ENCODE data around the gene DOCK3.
"Not testable (repeated sequence)": the region's sequence is repeated elsewhere in the genome, so short reads cannot be mapped to it uniquely, and the experiment has no call there.

DOCK3 gene

GRCh38 chr3:50811893-50812292, 137.2 kb downstream of the DOCK3 start:
- DNase-seq: no peak

DNA sequence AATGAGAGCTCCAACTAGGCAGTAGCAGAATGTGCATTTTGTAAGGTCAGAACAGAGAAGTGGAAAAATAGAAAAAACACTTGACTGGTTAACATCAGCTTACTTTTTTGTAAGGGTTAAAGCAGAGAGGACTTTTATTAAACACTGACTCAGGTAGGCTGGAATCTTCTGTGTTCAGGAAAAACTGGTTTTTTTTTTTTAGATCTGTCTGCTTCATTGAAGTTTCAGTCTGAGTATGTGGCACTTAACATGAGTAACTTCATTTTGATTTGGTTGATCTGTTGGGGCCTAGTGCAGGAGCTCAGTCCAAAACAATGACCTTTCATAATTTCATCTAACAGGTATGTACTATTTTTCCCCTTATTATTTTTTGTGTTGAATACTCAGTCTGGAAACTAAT, 141.1 kb downstream of the DOCK3 start:
- no peak for DNase-seq

- no peak for DNase-seq
Measured at GRCh38 chr3:50816894-50817293, 142.2 kb downstream of the DOCK3 start.

GRCh38 chr3:50817756-50818529, 143.2 kb downstream of the DOCK3 start:
- DNase-seq: no peak

DNA sequence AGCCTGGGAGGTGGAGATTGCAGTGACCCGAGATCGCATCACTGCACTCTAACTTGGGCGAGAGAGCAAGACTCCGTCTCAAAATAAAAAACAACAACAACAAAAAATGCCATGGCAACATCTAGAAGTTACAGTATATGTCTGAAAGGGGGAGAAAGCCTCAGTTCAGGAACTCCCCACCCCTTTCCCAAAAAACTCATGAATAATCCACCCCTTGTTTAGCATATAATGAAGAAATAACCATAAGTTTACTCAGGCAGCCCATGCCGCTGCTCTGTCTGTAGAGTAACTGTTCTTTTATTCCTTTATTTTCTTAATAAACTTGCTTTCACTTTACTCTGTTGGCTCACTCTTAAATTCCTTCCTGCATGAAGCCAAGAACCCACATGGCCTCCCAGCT, 145.2 kb downstream of the DOCK3 start:
- DNase-seq: no peak

DNA sequence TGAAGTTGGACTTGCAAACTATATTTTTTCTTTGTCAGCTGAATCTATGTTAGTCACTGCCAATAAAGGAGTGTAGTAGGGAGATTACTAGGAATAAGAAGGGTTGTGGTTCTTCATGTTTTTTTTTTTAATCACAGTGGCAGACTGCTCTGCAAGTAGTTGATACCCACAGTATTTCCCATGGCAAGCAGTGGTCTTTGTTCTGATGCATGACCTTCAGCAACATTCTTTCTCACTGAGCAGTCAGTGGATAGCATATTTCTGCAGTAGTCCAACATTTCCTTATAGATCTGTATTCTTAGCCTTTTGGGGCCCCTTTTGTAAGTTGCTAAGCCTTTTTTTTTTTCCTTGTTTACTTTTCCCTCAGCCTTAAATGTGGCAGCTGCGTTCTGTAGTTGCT, 151.1 kb downstream of the DOCK3 start:
- no peak for DNase-seq

GRCh38 chr3:50830451-50830850, 155.7 kb downstream of the DOCK3 start:
- DNase-seq: no peak

GRCh38 chr3:50831009-50831408, 156.3 kb downstream of the DOCK3 start:
- DNase-seq: not testable (repeated sequence)

DNA sequence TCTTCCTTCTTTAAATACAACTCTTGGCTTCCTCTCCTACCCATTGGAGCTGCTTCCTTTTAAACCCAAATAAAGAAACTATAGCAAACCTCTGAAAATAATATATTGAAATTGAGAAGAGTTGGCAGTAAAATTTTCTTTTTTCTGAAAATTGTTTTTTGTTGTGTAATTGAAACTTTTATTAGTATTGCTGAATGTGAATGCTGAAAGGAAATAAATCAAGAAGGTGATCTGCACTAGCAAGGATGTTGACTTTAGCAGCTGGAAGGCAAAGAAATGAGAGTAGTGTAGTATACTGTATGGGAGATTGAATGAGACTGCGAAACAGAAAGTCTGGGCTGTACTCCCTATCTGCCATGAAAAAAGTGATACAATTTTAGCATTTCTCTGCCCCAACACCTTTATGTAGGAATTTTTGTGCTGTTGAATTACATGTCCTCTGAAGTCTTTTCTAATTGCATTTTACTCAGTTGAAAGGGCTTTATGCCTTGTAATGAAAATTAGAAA, 166.3 kb downstream of the DOCK3 start:
- DNase-seq: no peak

GRCh38 chr3:50848308-50848707, 173.6 kb downstream of the DOCK3 start:
- DNase-seq: no peak

- DNase-seq: no peak
Measured at GRCh38 chr3:50850639-50851511, 176.1 kb downstream of the DOCK3 start.

- no peak for DNase-seq
Measured at GRCh38 chr3:50853936-50854335, 179.2 kb downstream of the DOCK3 start.

DNA sequence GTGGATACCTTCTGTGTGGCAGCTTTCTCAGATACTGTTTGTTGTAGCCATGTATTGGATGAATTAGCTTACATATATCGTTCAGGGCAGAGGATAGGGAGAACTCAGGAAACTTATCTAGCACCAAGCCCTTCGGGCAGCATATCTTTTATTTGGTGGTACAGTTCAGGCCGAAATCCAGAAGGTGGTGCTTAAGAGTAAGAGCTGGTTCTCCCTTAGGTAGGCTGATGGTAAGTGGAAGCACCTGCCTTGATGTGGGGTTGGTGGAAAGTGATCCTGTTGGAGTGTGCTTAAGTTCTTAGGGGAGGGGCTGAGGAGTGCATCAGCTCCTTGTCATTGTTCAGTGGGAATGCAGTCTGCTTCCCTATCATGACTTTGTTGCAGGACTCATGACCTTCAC, 187.5 kb downstream of the DOCK3 start:
- DNase-seq: no peak

DNA sequence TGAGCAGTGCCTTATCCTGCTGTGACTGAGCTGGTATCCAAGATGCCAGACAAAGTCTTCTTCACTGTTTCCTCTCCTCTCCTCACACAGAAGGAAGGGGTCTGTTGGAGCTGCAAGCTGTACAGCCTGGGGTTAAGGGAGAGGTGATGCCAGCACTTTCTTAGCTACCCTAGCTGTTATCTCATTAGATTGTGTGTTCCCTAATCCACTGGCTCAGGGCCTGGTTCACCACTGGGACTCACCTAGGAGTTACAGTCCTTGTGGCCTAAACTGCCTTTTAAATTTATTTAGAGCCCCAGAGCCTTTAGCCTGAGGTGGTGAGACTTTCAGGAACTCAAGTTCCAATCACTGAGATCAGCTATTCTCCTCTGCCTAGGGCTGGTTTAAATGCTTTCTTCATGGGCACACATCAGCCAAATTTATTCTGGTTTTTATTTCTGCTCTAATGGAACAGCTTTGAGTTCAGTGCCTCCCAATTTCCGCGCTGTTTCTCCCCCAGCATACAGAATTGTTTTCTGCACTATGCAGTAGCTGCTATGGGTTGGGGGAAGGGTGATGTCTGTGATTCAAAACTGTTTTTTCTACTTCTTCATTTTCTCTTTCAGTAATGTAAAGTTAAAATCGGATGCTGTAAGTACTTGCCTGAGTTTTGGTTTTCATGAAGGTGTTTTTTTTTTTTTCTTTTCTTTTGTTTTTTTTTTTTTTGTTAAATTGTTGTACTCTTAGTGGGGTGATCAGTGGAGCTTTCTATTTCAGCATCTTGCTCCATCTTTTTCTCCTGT, 198.8 kb downstream of the DOCK3 start:
- DNase-seq: no peak

DNA sequence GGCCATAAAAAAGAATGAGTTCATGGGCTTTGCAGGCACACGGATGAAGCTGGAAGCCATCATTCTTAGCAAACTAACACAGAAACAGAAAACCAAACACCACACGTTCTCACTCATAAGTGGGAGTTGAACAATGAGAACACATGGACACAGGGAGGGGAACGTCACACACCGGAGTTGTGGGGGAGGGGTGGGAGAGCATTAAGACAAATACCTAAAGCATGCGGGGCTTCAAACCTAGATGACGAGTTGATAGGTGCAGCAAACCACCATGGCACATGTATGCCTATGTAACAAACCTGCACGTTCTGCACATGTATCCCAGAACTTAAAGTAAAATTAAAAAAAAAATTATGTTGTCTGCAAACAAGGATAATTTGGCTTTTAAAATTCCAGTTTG, 200.1 kb downstream of the DOCK3 start:
- not testable (repeated sequence) for DNase-seq

GRCh38 chr3:50876947-50877346, 202.2 kb downstream of the DOCK3 start:
- DNase-seq: no peak

DNA sequence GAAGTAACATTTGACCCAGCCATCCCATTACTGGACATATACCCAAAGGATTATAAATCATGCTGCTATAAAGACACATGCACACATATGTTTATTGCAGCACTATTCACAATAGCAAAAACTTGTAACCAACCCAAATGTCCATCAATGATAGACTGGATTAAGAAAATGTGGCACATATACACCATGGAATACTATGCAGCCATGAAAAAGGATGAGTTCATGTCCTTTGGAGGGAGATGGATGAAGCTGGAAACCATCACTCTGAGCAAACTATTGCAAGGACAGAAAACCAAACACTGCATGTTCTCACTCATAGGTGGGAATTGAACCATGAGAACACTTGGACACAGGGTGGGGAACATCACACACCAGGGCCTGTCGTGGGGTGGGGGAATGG, 208.0 kb downstream of the DOCK3 start:
- DNase-seq: not testable (repeated sequence)

GRCh38 chr3:50883755-50884154, 209.0 kb downstream of the DOCK3 start:
- DNase-seq: no peak

DNA sequence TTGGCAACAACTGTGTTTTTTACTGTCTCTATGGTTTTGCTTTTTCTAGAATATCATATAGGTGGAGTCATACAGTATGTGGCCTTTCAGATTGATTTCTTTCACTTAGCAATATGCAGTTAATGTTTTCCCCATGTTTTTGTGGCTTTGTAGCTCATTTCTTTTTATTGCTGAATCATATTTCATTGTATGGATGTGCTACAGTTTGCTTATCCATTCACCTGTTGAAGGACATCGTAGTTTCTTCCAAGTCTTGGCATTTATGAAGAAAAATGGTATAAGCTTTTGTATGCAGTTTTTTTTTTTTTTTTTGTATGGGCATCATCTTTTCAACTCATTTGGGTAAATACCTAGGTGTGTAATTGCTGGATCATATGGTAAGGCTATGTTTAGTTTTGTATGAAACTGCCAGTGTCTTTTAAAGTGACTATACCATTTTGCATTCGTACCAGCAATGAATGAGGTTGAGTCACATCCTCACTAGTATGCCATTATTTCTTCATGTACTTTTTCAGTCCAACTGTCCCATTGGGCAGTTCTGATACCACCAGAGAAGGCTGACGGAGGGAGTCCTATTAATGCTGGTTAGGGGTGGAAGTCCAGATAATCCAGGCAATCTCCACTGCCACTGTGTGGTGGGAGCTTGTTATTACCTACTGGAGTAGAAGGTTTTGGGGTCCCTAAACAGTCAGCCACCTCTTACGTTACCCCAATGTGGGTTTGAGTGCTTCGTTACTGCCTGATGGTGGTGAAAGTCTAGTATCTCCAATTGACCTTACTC, 210.5 kb downstream of the DOCK3 start:
- DNase-seq: no peak

DNA sequence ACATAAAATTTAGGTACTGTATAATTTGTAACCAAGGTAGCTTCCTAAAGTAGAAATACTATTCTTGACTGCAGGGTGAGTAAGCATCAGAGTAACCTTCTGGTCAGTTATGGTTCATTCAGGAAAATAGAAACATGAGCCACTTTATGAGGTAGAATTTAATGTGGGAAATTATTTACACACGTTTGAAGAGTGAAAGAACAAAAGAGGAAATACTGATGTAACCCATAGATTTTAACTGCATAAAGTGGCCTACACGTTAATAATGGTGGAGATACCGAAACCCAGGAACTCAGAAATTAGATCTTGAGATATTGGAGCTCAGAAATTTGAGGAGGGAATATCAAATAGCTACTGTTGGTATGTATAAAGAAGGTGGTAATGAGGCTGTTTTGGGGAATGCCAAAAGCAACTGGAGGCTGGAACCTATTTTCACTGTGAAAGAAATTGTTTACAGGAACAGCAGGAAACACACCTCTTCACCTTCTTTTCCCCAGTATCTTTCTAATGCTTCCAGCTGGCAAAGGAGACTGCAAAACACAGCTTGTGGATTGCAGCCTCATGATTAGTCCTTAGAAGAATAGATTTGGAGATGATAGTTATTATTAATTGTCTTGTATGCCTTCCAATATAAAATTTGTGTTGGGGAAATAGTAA, 216.1 kb downstream of the DOCK3 start:
- no peak for DNase-seq

DNA sequence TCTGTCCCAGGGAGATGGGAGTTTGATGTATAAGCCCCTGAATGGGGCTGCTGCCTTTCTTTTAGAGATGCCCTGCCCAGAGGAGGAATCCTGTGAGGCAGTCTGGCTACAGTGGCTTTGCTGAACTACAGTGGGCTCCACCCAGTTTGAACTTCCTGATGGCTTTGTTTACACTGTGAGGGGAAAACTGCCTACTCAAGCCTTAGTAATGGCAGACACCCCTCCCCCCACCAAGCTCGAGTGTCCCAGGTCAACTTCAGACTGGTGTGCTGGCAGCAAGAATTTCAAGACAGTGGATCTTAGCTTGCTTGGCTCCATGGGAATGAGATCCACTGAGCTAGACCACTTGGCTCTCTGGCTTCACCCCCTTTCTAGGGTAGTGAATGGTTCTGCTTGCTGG, 226.4 kb downstream of the DOCK3 start:
- DNase-seq: not testable (repeated sequence)

GRCh38 chr3:50912746-50913145, 238.0 kb downstream of the DOCK3 start:
- DNase-seq: no peak
